Type B pancreatic cell (in vitro differentiated cells): ENCODE results near the gene XPNPEP3. TPM values are rescaled to one million over a fixed set of nuclear protein-coding genes. Genes with fewer than 3 reads are reported as not detected.

Experiments
- DNase-seq: peaks from one replicate; pipeline ENCODE4 v3.0.0; 2021; ENCODE audit warnings: mixed read lengths; ENCODE audit not compliant: unreplicated experiment; ENCODE audit errors: extremely low spot score
- H3K27ac Mint-ChIP-seq: 2 replicates; pipeline ENCODE4 v1.8.0; 2021; ENCODE audit warnings: mild to moderate bottlenecking, mixed read lengths
- H3K27me3 Mint-ChIP-seq: 2 replicates; pipeline ENCODE4 v1.8.0; 2021; ENCODE audit warnings: mixed read lengths
- H3K36me3 Mint-ChIP-seq: 2 replicates; pipeline ENCODE4 v1.8.0; 2021; ENCODE audit warnings: mixed read lengths
- H3K4me1 Mint-ChIP-seq: one replicate; pipeline ENCODE4 v1.8.0; 2021; ENCODE audit warnings: mixed read lengths; ENCODE audit not compliant: unreplicated experiment
- H3K4me3 Mint-ChIP-seq: 2 replicates; pipeline ENCODE4 v1.8.0; 2021; ENCODE audit warnings: mild to moderate bottlenecking, mixed read lengths
- H3K9me3 Mint-ChIP-seq: 2 replicates; pipeline ENCODE4 v1.8.0; 2021; ENCODE audit warnings: mixed read lengths
- CTCF ChIP-seq: fragments of 200-600 bp; sonication (generic); conservative IDR thresholded peaks from 2 replicates; pipeline ENCODE4 v1.5.0; 2021; ENCODE audit warnings: antibody characterized with exemption, mild to moderate bottlenecking
- total RNA-seq: library from RNA; stranded (reverse); gene quantifications from 2 replicates; pipeline ENCODE4 v1.2.1, GENCODE V29; 2021; ENCODE audit warnings: low replicate concordance

Gene XPNPEP3
- total RNA-seq, 1 donor from 2014 or later: 30.9 TPM

- Mint-ChIP-seq H3K27ac (peak overlapping the region; percentile 100), H3K4me1 (peaks cover 8% of the 10 kb centered on the region), H3K4me3 (peak overlapping the region; percentile 100), H3K9me3 (no peaks in the 10 kb centered on the region), H3K27me3 (no peaks in the 10 kb centered on the region), H3K36me3 (peaks cover 14% of the 10 kb centered on the region)
- DNase-seq: no peak
- TF ChIP-seq CTCF: no peak
These were observed 95.1 kb downstream of the XPNPEP3 start for GRCh38 chr22:40951795-40952605.

DNA sequence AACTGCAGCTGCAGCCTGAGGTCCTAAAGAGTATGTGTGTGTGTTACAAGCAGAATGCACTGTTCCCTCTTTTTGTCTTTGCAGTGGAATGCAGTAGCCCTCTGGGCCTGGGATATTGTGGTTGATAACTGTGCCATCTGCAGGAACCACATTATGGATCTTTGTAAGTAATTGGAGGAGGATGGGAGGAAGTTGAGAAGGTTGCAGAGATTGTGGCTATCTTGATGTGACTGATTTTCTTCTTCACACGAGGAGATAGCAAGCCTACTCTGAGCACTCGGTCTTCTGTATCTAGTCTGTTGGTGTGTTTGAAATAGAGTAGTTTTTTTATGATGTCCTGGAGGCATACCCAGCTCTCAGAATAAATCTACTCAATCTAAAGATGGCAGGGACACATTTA lies 96.5 kb downstream of the XPNPEP3 start:
- no peak for DNase-seq
- no peaks in the 10 kb centered on the region for H3K27me3 Mint-ChIP-seq
- H3K4me1 Mint-ChIP-seq: peaks cover 8% of the 10 kb centered on the region
- H3K9me3 Mint-ChIP-seq: no peaks in the 10 kb centered on the region
- peak overlapping the region; percentile 100 for H3K4me3 Mint-ChIP-seq
- TF ChIP-seq CTCF: no peak
- H3K36me3 Mint-ChIP-seq: peaks cover 19% of the 10 kb centered on the region
- peak overlapping the region; percentile 38 for H3K27ac Mint-ChIP-seq

DNA sequence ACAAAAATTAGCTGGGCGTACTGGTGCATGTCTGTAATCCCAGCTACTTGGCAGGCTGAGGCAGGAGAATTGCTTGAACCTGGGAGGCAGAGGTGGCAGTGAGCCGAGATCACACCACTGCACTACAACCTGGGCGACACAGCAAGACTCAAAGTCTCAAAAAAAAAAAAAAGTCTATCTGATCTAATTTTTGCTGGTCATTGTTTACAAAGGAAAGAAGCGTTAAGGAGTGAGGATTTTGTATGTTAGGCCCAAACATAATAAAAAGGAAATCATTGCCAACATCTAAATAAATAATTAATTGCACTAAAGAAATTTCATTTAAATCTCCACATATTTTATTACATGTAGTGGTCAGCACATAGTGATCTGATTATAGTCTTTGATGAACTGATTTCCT lies 97.2 kb downstream of the XPNPEP3 start:
- no peak for TF ChIP-seq CTCF
- Mint-ChIP-seq H3K36me3 (peaks cover 22% of the 10 kb centered on the region), H3K27me3 (no peaks in the 10 kb centered on the region), H3K4me1 (peaks cover 8% of the 10 kb centered on the region), H3K9me3 (no peaks in the 10 kb centered on the region), H3K4me3 (no peak overlapping the region), H3K27ac (no peak overlapping the region)
- DNase-seq: no peak

- H3K4me3 Mint-ChIP-seq: no peak overlapping the region
- H3K27ac Mint-ChIP-seq: no peak overlapping the region
- H3K27me3 Mint-ChIP-seq: no peaks in the 10 kb centered on the region
- DNase-seq: no peak
- no peak for TF ChIP-seq CTCF
- H3K4me1 Mint-ChIP-seq: peaks cover 8% of the 10 kb centered on the region
- H3K36me3 Mint-ChIP-seq: peaks cover 30% of the 10 kb centered on the region
- H3K9me3 Mint-ChIP-seq: no peaks in the 10 kb centered on the region
These were observed 98.6 kb downstream of the XPNPEP3 start for GRCh38 chr22:40955571-40955970.

DNA sequence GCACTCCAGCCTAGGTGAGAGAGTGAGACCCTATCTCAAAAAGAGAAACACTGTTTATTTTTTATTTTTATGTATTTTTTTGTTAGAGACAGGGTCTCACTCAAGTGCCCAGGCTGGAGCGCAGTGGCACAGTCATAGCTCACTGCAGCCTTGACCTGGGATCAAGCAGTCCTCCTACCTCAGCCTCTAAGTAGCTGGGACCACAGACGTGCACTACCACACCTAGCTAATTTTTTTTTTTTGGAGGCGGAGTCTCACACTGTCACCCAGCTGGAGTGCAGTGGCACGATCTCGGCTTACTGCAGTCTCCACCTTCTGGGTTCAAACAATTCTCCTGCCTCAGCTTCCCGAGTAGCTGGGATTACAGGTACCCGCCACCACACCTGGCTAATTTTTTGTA lies 100.7 kb downstream of the XPNPEP3 start:
- H3K9me3 Mint-ChIP-seq: no peaks in the 10 kb centered on the region
- H3K4me1 Mint-ChIP-seq: peaks cover 8% of the 10 kb centered on the region
- no peaks in the 10 kb centered on the region for H3K27me3 Mint-ChIP-seq
- TF ChIP-seq CTCF: no peak
- DNase-seq: no peak
- no peak overlapping the region for H3K27ac Mint-ChIP-seq
- H3K36me3 Mint-ChIP-seq: peaks cover 30% of the 10 kb centered on the region
- H3K4me3 Mint-ChIP-seq: no peak overlapping the region
